Measurements from ENCODE around the gene CCNB1.
A peak's percentile ranks its signal among the peaks of the same experiment; 100 is the strongest.
"Not testable (repeated sequence)": the region's sequence is repeated elsewhere in the genome, so short reads cannot be mapped to it uniquely, and the experiment has no call there.

CCNB1 gene

GRCh38 chr5:69166686-69167492 lies at the start of gene CCNB1:
Gene CCNB1, plus strand, starts transcription at chr5:69167150. Its CDS starts 113 bp downstream, at chr5:69167263.
- DNase-seq (ENCODE audit: insufficient read length, low spot score) = peak; percentile 98
- TF ChIP-seq POLR2A (IDR thresholded peaks at IDR 0.05; ENCODE audit: low read depth, low read length) = peak; percentile 59
- FAIRE-seq = peak; percentile 94

GRCh38 chr5:69129413-69129812 lies 37.5 kb upstream of the CCNB1 start:
- FAIRE-seq (peak; percentile 82), DNase-seq (ENCODE audit: insufficient read length, low spot score) (no peak)
- TF ChIP-seq POLR2A (IDR thresholded peaks at IDR 0.05; ENCODE audit: low read depth, low read length) = no peak

DNA sequence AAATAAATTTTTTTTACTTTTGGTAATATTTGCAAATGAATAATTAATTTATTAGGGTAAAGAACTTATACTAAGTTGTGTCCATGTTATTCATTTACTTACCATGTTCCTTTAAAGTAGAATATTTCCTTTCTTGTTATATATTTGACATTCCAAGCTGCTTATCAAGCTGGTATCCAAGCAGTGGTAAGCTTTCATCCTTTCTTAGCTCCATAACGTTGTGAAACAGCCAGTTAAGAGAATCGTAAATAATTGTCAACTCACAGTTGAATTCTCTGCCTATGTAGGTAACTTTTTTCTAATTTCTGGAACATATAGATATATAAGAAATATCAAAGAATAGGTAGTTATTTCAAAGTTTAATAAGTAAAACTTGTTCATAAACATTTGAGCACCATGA lies 36.7 kb upstream of the CCNB1 start:
- no peak for TF ChIP-seq POLR2A (IDR thresholded peaks at IDR 0.05; ENCODE audit: low read depth, low read length)
- no peak for DNase-seq (ENCODE audit: insufficient read length, low spot score)
- no peak for FAIRE-seq

GRCh38 chr5:69131304-69131703 lies 35.6 kb upstream of the CCNB1 start:
- no peak for FAIRE-seq
- no peak for TF ChIP-seq POLR2A (IDR thresholded peaks at IDR 0.05; ENCODE audit: low read depth, low read length)
- DNase-seq (ENCODE audit: insufficient read length, low spot score) = no peak

DNA sequence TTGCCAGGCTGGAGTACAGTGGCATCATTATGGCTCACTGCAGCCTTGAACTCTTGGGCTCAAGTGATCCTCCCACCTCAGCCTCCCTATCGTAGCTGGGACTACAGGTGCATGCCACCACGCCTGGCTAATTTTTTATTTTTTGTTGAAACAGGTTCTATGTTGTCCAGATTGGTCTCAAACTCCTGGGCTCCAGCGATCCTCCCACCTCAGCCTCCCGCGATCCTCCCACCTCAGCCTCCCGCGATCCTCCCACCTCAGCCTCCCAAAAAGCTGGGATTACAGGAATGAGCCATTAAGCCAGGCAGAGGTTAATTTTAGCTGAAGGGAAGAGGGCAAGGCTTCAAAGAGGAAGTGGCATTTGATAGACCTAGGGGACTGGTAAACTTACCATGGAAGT lies 32.8 kb upstream of the CCNB1 start:
- DNase-seq (ENCODE audit: insufficient read length, low spot score) (no peak), FAIRE-seq (no peak)
- no peak for TF ChIP-seq POLR2A (IDR thresholded peaks at IDR 0.05; ENCODE audit: low read depth, low read length)

DNA sequence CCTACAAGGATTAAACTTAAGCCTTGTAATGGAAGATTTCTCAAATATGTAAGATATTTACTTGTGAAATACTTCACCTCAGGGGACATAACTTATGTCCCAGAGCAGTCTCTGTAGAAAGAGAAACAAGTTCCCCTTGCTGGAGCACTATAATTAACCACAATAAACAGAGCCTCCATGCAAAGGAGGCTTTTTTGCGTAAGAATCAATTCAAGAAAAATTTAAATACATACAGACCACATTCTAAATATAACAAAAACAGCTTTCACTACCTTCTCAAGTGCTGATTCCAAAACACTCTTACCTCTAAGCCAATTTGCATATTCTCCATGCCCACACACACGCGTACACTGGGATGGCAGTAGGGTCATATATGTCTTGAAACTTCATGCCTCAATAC lies 30.7 kb upstream of the CCNB1 start:
- no peak for FAIRE-seq
- no peak for TF ChIP-seq POLR2A (IDR thresholded peaks at IDR 0.05; ENCODE audit: low read depth, low read length)
- DNase-seq (ENCODE audit: insufficient read length, low spot score) = no peak

- FAIRE-seq; DNase-seq (ENCODE audit: insufficient read length, low spot score): not testable (repeated sequence)
These were observed 29.7 kb upstream of the CCNB1 start for GRCh38 chr5:69137208-69137607.

GRCh38 chr5:69137807-69138206 lies 29.1 kb upstream of the CCNB1 start:
- no peak for FAIRE-seq
- no peak for DNase-seq (ENCODE audit: insufficient read length, low spot score)
- TF ChIP-seq POLR2A (IDR thresholded peaks at IDR 0.05; ENCODE audit: low read depth, low read length) = no peak

- DNase-seq (ENCODE audit: insufficient read length, low spot score) (no peak), FAIRE-seq (no peak)
- no peak for TF ChIP-seq POLR2A (IDR thresholded peaks at IDR 0.05; ENCODE audit: low read depth, low read length)
These were observed 28.2 kb upstream of the CCNB1 start for GRCh38 chr5:69138766-69139165.

DNA sequence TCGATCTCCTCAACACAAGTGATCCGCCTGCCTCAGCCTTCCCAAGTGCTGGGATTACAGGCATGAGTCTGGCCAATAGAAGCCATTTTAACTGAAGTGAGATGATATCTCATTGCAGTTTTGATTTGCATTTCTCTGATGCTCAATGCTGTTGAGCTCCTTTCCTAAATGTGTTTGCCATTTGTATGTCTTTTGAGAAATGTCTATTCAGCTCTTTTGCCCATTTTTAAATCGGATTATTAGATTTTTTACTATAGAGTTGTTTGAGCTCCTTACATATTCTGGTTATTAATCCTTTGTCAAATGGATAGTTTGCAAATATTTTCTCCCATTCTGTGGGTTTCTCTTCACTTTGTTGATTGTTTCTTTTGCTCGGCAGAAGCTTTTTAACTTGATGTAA lies 26.7 kb upstream of the CCNB1 start:
- DNase-seq (ENCODE audit: insufficient read length, low spot score); FAIRE-seq: not testable (repeated sequence)

- no peak for FAIRE-seq
- no peak for TF ChIP-seq POLR2A (IDR thresholded peaks at IDR 0.05; ENCODE audit: low read depth, low read length)
These were observed 26.1 kb upstream of the CCNB1 start for GRCh38 chr5:69140827-69141226.

DNA sequence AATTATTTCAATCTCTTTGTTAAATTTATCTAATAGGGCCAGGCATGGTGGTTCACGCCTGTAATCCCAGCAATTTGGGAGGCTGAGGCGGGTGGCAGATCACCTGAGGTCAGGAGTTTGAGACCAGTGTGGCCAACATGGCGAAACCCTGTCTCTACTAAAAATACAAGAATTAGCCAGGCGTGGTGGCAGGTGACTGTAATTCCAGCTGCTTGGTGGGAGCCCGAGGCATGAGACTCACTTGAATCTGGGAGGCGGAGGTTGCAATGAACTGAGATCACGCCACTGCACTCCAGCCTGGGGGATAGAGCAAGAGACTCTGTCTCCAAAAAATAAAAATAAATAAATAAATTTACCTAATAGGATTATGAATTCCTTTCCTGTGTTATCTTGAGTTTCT lies 18.4 kb upstream of the CCNB1 start:
- FAIRE-seq; DNase-seq (ENCODE audit: insufficient read length, low spot score): not testable (repeated sequence)

More at GRCh38 chr5:69140827-69141226, 26.1 kb upstream of the CCNB1 start:
- DNase-seq (ENCODE audit: insufficient read length, low spot score) = no peak

- no peak for FAIRE-seq
- no peak for DNase-seq (ENCODE audit: insufficient read length, low spot score)
- no peak for TF ChIP-seq POLR2A (IDR thresholded peaks at IDR 0.05; ENCODE audit: low read depth, low read length)
These were observed 17.8 kb upstream of the CCNB1 start for GRCh38 chr5:69148981-69149675.

DNA sequence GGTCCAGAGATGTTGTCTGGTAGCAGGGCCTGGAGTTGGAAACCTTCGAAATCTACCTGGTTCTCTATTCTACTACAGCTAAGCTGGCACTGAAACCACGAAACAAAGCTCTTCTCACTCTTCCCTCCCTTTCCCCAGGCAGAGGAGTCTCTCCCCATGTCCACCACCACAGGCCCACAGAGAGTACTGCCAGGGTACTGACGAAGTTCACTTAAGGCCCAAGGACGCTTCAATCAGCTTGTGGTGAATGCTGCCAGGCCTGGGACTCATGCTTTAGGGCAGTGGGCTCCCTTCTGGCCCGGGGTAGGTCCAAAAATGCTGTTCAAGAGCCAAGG lies 17.3 kb upstream of the CCNB1 start:
- FAIRE-seq = no peak
- TF ChIP-seq POLR2A (IDR thresholded peaks at IDR 0.05; ENCODE audit: low read depth, low read length) = no peak
- no peak for DNase-seq (ENCODE audit: insufficient read length, low spot score)

DNA sequence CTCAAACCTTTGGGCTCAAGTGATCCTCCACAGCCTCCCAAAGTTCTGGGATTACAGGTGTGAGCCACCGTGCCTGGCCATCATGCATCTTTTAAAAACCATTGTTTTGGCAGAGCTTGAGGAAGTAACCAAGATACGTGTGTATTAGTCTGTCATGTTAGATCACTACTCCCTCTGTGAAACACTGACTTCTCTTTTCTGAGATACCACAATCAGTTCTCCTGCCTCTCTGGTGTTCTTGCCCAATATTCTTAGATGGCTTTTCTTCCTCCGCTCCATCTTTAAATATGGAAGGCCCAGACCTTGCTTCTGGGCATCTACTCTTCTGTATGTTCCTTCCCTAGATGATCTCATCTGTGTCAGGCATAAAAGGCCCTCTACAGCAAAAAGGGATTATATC lies 14.2 kb upstream of the CCNB1 start:
- FAIRE-seq (no peak), DNase-seq (ENCODE audit: insufficient read length, low spot score) (no peak)
- TF ChIP-seq POLR2A (IDR thresholded peaks at IDR 0.05; ENCODE audit: low read depth, low read length) = no peak
